Progenitor cell of endocrine pancreas (in vitro differentiated cells): ENCODE measurements around the gene PADI4. TPM values are rescaled to one million over a fixed set of nuclear protein-coding genes. Genes with fewer than 3 reads are reported as not detected.
A peak's percentile ranks its signal among the peaks of the same experiment; 100 is the strongest.
"Not testable (repeated sequence)": the region's sequence is repeated elsewhere in the genome, so short reads cannot be mapped to it uniquely, and the experiment has no call there.

Experiments
- DNase-seq: peaks from one replicate; pipeline ENCODE4 v3.0.0; 2021; ENCODE audit warnings: low spot score; ENCODE audit not compliant: unreplicated experiment
- H3K27ac Mint-ChIP-seq: 2 replicates; pipeline ENCODE4 v1.8.0; 2021; ENCODE audit warnings: mild to moderate bottlenecking, moderate library complexity, mixed read lengths
- H3K27me3 Mint-ChIP-seq: 2 replicates; pipeline ENCODE4 v1.8.0; 2021; ENCODE audit warnings: mixed read lengths
- H3K36me3 Mint-ChIP-seq: 2 replicates; pipeline ENCODE4 v1.8.0; 2022; ENCODE audit warnings: mixed read lengths; ENCODE audit not compliant: insufficient read depth
- H3K4me1 Mint-ChIP-seq: 2 replicates; pipeline ENCODE4 v1.8.0; 2021; ENCODE audit warnings: low read depth, mixed read lengths
- H3K4me3 Mint-ChIP-seq: 2 replicates; pipeline ENCODE4 v1.8.0; 2021; ENCODE audit warnings: low read depth, mild to moderate bottlenecking, moderate library complexity, mixed read lengths
- H3K9me3 Mint-ChIP-seq: 2 replicates; pipeline ENCODE4 v1.8.0; 2021; ENCODE audit warnings: low read depth, mixed read lengths
- total RNA-seq: library from RNA; stranded (reverse); gene quantifications from 2 replicates; pipeline ENCODE4 v1.2.1, GENCODE V29; 2021
- TF ChIP-seq, protein P1 (sequence below): fragments of 200-600 bp; sonication (generic); IDR thresholded peaks from one replicate; pipeline ENCODE4 v1.5.0; 2021; ENCODE audit warnings: antibody characterized with exemption, mild to moderate bottlenecking; ENCODE audit not compliant: unreplicated experiment

Gene PADI4
- total RNA-seq, 1 donor from 2014 or later: not detected

- H3K36me3 Mint-ChIP-seq: no peaks in the 10 kb centered on the region
- H3K27me3 Mint-ChIP-seq: peaks cover 43% of the 10 kb centered on the region
- no peak overlapping the region for H3K27ac Mint-ChIP-seq
- TF ChIP-seq, protein P1, sequence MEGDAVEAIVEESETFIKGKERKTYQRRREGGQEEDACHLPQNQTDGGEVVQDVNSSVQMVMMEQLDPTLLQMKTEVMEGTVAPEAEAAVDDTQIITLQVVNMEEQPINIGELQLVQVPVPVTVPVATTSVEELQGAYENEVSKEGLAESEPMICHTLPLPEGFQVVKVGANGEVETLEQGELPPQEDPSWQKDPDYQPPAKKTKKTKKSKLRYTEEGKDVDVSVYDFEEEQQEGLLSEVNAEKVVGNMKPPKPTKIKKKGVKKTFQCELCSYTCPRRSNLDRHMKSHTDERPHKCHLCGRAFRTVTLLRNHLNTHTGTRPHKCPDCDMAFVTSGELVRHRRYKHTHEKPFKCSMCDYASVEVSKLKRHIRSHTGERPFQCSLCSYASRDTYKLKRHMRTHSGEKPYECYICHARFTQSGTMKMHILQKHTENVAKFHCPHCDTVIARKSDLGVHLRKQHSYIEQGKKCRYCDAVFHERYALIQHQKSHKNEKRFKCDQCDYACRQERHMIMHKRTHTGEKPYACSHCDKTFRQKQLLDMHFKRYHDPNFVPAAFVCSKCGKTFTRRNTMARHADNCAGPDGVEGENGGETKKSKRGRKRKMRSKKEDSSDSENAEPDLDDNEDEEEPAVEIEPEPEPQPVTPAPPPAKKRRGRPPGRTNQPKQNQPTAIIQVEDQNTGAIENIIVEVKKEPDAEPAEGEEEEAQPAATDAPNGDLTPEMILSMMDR: peak; percentile 92
- H3K9me3 Mint-ChIP-seq: no peaks in the 10 kb centered on the region
- H3K4me3 Mint-ChIP-seq: no peak overlapping the region
- peak; percentile 72 for DNase-seq
- no peaks in the 10 kb centered on the region for H3K4me1 Mint-ChIP-seq
Observed at GRCh38 chr1:17335821-17336710, 28.1 kb downstream of the PADI4 start.

- Mint-ChIP-seq H3K4me1 (no peaks in the 10 kb centered on the region), H3K4me3 (no peak overlapping the region), H3K9me3 (peaks cover 6% of the 10 kb centered on the region), H3K27ac (no peak overlapping the region), H3K27me3 (peaks cover 37% of the 10 kb centered on the region), H3K36me3 (no peaks in the 10 kb centered on the region)
- TF ChIP-seq, protein P1: no peak
- DNase-seq: no peak
Observed at GRCh38 chr1:17338706-17339493, 30.9 kb downstream of the PADI4 start.

DNA sequence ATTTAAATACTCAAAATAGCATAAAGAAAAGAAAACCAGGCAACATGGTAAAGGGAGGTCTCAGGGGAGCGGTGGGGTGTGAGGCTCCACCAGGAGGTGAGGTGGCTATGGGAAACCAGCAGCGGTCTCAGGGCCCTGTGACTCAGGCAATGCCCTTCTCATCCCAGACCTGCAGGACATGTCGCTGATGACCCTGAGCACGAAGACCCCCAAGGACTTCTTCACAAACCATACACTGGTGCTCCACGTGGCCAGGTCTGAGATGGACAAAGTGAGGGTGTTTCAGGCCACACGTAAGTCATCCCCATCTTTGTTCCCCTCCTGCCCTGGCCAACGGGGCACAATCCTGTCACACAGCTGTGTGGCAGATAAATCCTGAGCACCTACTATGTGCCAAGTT is 31.5 kb downstream of the PADI4 start:
- Mint-ChIP-seq H3K9me3 (peaks cover 9% of the 10 kb centered on the region), H3K27me3 (peaks cover 39% of the 10 kb centered on the region), H3K4me3 (no peak overlapping the region), H3K27ac (no peak overlapping the region), H3K36me3 (no peaks in the 10 kb centered on the region), H3K4me1 (no peaks in the 10 kb centered on the region)
- DNase-seq: no peak
- TF ChIP-seq, protein P1: no peak

DNA sequence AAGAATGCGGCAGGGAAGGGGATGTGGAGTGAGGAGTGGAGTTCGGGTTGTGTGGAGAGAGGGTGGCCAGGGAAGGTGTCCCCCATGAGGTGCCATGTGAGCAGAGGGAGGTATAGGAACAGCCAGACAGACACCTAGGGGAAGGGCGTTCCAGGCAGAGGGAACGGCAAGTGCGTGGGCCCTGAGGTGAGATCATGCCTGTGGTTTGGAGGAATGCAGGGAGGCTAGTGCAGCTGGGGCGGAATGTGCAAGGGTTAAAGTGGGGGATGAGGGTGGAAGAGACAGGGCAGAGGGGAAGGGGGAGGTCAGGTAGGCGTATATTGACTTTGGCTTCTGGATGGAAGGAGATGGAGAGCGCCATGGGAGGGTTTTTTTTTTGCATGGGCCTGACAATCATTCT is 32.4 kb downstream of the PADI4 start:
- no peaks in the 10 kb centered on the region for H3K36me3 Mint-ChIP-seq
- no peak overlapping the region for H3K4me3 Mint-ChIP-seq
- TF ChIP-seq, protein P1: no peak

DNA sequence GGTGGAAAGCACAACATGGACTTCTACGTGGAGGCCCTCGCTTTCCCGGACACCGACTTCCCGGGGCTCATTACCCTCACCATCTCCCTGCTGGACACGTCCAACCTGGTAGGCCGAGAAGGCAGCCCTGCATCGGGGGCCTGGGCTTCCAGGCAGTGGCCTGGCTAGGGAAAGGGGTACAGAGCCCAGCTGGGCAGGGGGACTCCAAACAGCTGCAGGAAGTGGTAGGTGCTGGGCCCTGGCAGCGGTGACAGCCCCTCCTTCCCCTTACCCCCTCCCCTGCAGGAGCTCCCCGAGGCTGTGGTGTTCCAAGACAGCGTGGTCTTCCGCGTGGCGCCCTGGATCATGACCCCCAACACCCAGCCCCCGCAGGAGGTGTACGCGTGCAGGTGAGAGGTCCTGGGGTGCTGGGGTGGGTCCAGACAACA is 34.0 kb downstream of the PADI4 start:
- H3K27ac Mint-ChIP-seq: no peak overlapping the region
- peaks cover 9% of the 10 kb centered on the region for H3K9me3 Mint-ChIP-seq
- no peaks in the 10 kb centered on the region for H3K36me3 Mint-ChIP-seq
- H3K4me1 Mint-ChIP-seq: no peaks in the 10 kb centered on the region
- TF ChIP-seq, protein P1: no peak
- peaks cover 24% of the 10 kb centered on the region for H3K27me3 Mint-ChIP-seq
- H3K4me3 Mint-ChIP-seq: no peak overlapping the region
- no peak for DNase-seq

More for the DNA sequence above, 32.4 kb downstream of the PADI4 start:
- Mint-ChIP-seq H3K4me1 (no peaks in the 10 kb centered on the region), H3K9me3 (peaks cover 9% of the 10 kb centered on the region), H3K27ac (no peak overlapping the region), H3K27me3 (peaks cover 37% of the 10 kb centered on the region)
- no peak for DNase-seq

- H3K4me3 Mint-ChIP-seq, H3K36me3 Mint-ChIP-seq, H3K9me3 Mint-ChIP-seq, H3K27ac Mint-ChIP-seq, H3K4me1 Mint-ChIP-seq, DNase-seq: not testable (repeated sequence)
- H3K27me3 Mint-ChIP-seq: peaks cover 10% of the 10 kb centered on the region
Observed at GRCh38 chr1:17345506-17345905, 37.5 kb downstream of the PADI4 start.
